ENCODE data around the gene PEA15. TPM values are rescaled to one million over a fixed set of nuclear protein-coding genes. Genes with fewer than 3 reads are reported as not detected.

The PEA15 gene
- total and polyA plus RNA-seq, 2 donors (not counting 3 experiments of a cell fraction or from before 2014, with no cell fraction given): 250 to 304 TPM

- Histone ChIP-seq H3K9ac (replicated peaks; ENCODE audit: extremely low read depth, insufficient read depth, low read length) (no peak overlapping the region), H3K4me2 (ENCODE audit: insufficient read depth, low read length) (peak overlapping the region; percentile 20), H2AFZ (ENCODE audit: low read depth, low read length) (peak overlapping the region; percentile 55), H4K20me1 (replicated peaks; ENCODE audit: control insufficient read depth, extremely low read depth, insufficient read depth, low read length) (no peaks in the 10 kb centered on the region), H3K27me3 (ENCODE audit: control insufficient read depth in 2 of 2, insufficient read depth in 2 of 2, low read length in 2 of 2) (no peaks in the 10 kb centered on the region), H3K4me1 (ENCODE audit: control insufficient read depth, extremely low read depth, insufficient read depth, low read length) (peaks cover 38% of the 10 kb centered on the region), H3K27ac (ENCODE audit: insufficient read depth, low read depth, low read length) (peak overlapping the region; percentile 38), H3K36me3 (ENCODE audit: control insufficient read depth in 2 of 2, extremely low read depth in 1 of 2, insufficient read depth in 2 of 2, low read length in 2 of 2) (peaks cover 0 to 3% of the 10 kb centered on the region in 2 experiments), H3K4me3 (replicated peaks in 1 of 3; ENCODE audit: insufficient read depth in 1 of 3, low read depth in 1 of 3, low read length in 3 of 3) (no peak overlapping the region), H3K9me1 (replicated peaks; ENCODE audit: control insufficient read depth, extremely low read depth, insufficient read depth, low read length) (no peaks in the 10 kb centered on the region), H3K79me2 (ENCODE audit: control insufficient read depth, insufficient read depth, low read length) (peaks cover 42% of the 10 kb centered on the region), H3K9me3 (replicated peaks; ENCODE audit: control insufficient read depth, insufficient read depth, low read length) (no peaks in the 10 kb centered on the region)
- intact Hi-C loops (cut with micrococcal nuclease) (loop anchor here (5.0 kb wide), 1 partner anchor 138 kb away; the partner anchor contains the start of genes COPA and NCSTN), dilution Hi-C loops (cut with MboI; ENCODE audit: extremely low pct_ligation_motif_present, low sequenced_read_pairs) (no loop called here)
- peak; percentile 53 for FAIRE-seq
- DNase-seq (ENCODE audit: low read depth, low spot score): no peak
- no peak for TF ChIP-seq GATA2 (IDR thresholded peaks at IDR 0.05; ENCODE audit: insufficient read depth, insufficient read length, low read depth, low read length)
- TF ChIP-seq POLR2AphosphoS5 (IDR thresholded peaks at IDR 0.05; ENCODE audit: insufficient read depth, low read depth, low read length): no peak
- no TSS peak for BruUV-seq (replicated peaks)
- ChIA-PET POLR2A (no interaction called here), CTCF (interaction anchor here (1.1 to 13.4 kb wide), 7 partner anchors 9 to 122 kb away, joined by 3 to 183 read pairs (median 7); no protein-coding TSS in a partner anchor)
Measured at GRCh38 chr1:160204526-160205241, 500 bp upstream of the PEA15 start.

GRCh38 chr1:160206036-160206389 lies 829 bp downstream of the PEA15 start:
- H3K9me1 ChIP-seq (replicated peaks; ENCODE audit: control insufficient read depth, extremely low read depth, insufficient read depth, low read length): no peaks in the 10 kb centered on the region
- no peak overlapping the region for H2AFZ ChIP-seq (ENCODE audit: low read depth, low read length)
- intact Hi-C loops (cut with micrococcal nuclease) (loop anchor here (1.0 to 5.0 kb wide), 4 partner anchors 13 to 136 kb away; partner anchors contain the start of genes COPA, NCSTN and PEX19), dilution Hi-C loops (cut with MboI; ENCODE audit: extremely low pct_ligation_motif_present, low sequenced_read_pairs) (no loop called here)
- no peaks in the 10 kb centered on the region for H4K20me1 ChIP-seq (replicated peaks; ENCODE audit: control insufficient read depth, extremely low read depth, insufficient read depth, low read length)
- peak overlapping the region; percentile 91 for H3K9ac ChIP-seq (replicated peaks; ENCODE audit: extremely low read depth, insufficient read depth, low read length)
- peak overlapping the region; percentile 77 for H3K4me2 ChIP-seq (ENCODE audit: insufficient read depth, low read length)
- peak overlapping the region; percentile 55 to 81 (median 72) for H3K4me3 ChIP-seq (replicated peaks in 1 of 3; ENCODE audit: insufficient read depth in 1 of 3, low read depth in 1 of 3, low read length in 3 of 3)
- peaks cover 55% of the 10 kb centered on the region for H3K79me2 ChIP-seq (ENCODE audit: control insufficient read depth, insufficient read depth, low read length)
- no peaks in the 10 kb centered on the region for H3K27me3 ChIP-seq (ENCODE audit: control insufficient read depth in 2 of 2, insufficient read depth in 2 of 2, low read length in 2 of 2)
- peaks cover 4 to 6% of the 10 kb centered on the region in 2 experiments for H3K36me3 ChIP-seq (ENCODE audit: control insufficient read depth in 2 of 2, extremely low read depth in 1 of 2, insufficient read depth in 2 of 2, low read length in 2 of 2)
- TSS peak; percentile 73 for BruUV-seq (replicated peaks)
- H3K27ac ChIP-seq (ENCODE audit: insufficient read depth, low read depth, low read length): peak overlapping the region; percentile 73
- no peaks in the 10 kb centered on the region for H3K9me3 ChIP-seq (replicated peaks; ENCODE audit: control insufficient read depth, insufficient read depth, low read length)
- DNase-seq (ENCODE audit: low read depth, low spot score) (peak; percentile 58), FAIRE-seq (no peak)
- CTCF ChIA-PET: interaction anchor here (1.8 to 13.4 kb wide), 4 partner anchors 13 to 86 kb away, joined by 7 to 183 read pairs (median 40); no protein-coding TSS in a partner anchor
- H3K4me1 ChIP-seq (ENCODE audit: control insufficient read depth, extremely low read depth, insufficient read depth, low read length): peaks cover 46% of the 10 kb centered on the region
- POLR2A ChIA-PET: no interaction called here
- TF ChIP-seq FOS (IDR thresholded peaks at IDR 0.05; ENCODE audit: borderline replicate concordance, insufficient read depth, low read length) (no peak), MYC (IDR thresholded peaks at IDR 0.05; ENCODE audit: low read depth, low read length) (peak; percentile 30)

Data from endothelial cell of umbilical vein (primary cell).